NCI-H82 treated with DMSO at 0.1 percent for 48 hours (cell line): ENCODE measurements around the gene MCC.
A peak's percentile ranks its signal among the peaks of the same experiment; 100 is the strongest.

Experiments
- DNase-seq: peaks from one replicate; lab custom pipeline; 2025; ENCODE audit not compliant: unreplicated experiment; lab: John Stamatoyannopoulos, UW

The MCC gene

GRCh38 chr5:113273948-113274347, 214.3 kb downstream of the MCC start:
- no peak for DNase-seq

DNA sequence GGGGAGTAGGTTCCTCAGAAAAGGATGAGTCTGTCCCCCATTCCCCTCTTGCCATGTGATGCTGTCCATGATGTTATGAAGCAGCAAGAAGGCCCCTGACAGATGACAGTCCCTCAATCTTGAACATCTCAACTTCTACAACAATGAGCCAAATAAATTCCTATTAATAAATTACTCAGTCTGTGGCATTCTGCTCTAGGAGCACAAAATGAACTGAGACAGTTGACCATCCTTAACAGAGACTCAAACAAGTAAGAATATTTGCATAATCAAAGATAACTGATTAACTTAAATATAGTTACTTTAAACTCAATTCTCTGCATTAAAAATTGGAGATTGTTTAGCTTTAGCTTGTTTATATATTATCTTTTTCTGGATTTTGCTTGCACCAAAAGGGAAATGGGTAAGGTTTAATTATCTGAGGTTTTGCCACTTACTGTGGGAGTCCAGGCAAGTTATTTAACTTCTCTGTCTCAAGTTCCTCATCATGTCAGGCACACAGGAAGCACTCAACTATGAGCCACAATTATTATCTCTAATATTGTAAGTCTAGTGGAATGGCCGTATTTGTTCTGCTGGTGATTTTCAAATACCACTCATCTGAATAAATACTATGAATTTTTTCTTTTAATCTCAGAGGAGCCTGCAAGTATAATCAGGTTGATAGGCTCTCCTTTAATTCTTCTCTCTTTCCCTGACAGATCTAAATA, 216.4 kb downstream of the MCC start:
- DNase-seq = no peak

GRCh38 chr5:113271015-113271414, 217.2 kb downstream of the MCC start:
- DNase-seq = no peak

DNA sequence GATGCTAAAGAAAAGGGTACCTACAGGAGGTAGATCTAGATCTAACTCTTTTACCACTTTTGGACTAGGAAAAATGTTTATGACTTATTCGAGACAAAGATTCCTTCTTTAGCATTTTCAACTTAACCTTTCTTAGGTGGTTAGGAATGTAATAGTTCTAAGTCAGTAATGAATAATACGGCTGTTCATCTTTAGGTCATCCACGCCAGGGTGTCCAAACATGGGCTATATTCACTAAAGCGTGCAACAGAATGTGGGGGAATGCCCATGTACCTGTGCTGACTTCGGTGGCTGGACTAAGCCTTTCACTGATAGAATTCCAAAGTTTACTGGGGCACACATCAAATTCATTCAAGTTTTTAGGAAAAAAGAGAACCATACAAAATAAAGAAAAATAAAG, 218.2 kb downstream of the MCC start:
- DNase-seq = no peak

DNA sequence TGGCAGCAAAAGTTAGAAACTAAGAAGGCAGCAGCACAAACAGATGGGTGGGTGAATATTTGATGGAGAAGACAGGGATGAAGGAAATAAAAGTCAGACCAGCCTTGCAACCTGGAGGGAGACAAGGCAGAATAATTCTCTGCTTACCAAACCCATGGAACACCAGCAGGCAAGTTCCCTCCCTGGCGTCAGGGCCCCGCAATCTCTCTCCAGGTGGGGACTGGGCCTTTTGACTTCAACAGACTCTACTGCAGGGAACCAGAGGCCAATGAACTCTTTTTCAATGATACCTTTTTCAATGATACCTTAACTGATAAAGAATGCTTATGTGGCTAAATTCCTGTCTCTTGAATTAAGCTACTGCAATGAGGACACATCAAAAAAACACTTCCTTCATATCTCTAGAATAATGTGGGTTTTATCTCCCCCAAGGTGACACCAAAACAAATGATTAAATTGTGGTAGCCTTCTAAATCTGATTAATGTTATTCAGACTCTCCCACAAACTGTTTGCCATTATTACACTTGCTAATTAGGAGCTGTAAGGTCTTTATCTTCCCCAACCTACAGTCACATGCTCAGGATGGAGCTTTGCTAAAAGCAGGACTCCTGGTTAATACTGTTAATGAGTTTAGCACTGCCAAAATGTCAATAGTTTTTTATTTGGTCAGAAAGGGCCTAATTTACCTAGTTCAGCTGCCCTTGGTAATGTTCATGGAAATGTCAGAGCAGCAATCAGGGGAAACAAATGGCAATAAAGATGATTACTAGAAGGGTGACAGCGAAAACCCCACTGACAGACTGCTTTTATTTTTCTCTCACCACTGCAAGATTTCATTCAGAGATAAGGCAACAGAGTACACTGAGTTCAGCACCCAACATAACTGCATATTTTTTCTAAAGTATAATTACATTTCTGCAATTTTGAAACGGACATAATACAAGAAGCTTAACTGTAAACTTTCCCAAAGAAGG, 218.9 kb downstream of the MCC start:
- peak; percentile 87 for DNase-seq

- no peak for DNase-seq
Observed at GRCh38 chr5:113268232-113268631, 220.0 kb downstream of the MCC start.

- DNase-seq = no peak
Observed at GRCh38 chr5:113267361-113267900, 220.8 kb downstream of the MCC start.

- no peak for DNase-seq
Observed at GRCh38 chr5:113266913-113267227, 221.4 kb downstream of the MCC start.

GRCh38 chr5:113266227-113266912, 221.9 kb downstream of the MCC start:
- DNase-seq = no peak

GRCh38 chr5:113265190-113265589, 223.1 kb downstream of the MCC start:
- DNase-seq = no peak

DNA sequence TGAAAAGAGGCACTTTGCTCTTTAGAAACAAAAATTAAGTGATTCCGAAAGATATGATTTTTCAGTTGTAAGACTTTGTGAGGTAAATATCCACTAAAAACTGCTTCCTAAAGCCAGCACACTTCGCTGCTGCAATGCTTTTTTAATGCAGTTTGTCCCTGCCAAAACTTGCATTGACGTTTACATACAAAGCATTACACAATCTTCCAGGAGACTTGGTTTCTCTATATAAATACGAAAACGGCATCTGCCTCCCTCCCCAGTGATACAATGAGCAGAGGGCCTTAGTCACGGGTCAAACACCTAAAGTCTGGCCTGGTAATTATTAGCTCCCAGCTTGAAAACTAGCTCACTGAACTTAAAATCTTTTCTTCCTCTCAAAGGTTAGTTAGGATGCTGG, 224.2 kb downstream of the MCC start:
- DNase-seq = no peak

DNA sequence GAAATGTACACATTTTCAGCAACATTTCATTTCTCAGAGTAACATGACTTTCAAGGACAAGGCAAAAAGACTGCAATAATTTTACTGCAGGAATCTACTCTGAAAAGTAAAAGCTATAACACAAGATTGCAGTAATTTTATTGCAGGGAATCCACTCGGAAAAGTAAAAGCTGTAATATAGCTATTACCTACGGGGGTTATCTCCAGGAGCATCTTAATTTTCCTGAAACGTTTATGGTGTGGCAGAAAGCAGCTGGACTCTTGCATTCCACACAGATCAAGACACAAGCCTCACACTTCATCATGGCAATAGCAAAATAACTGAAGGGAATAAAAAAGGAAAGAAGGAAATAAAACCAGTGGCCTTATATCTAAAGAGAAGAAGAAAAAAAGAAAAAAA, 224.7 kb downstream of the MCC start:
- no peak for DNase-seq

- DNase-seq = no peak
Observed at GRCh38 chr5:113262674-113263073, 225.6 kb downstream of the MCC start.

GRCh38 chr5:113259034-113259433, 229.2 kb downstream of the MCC start:
- DNase-seq = no peak

DNA sequence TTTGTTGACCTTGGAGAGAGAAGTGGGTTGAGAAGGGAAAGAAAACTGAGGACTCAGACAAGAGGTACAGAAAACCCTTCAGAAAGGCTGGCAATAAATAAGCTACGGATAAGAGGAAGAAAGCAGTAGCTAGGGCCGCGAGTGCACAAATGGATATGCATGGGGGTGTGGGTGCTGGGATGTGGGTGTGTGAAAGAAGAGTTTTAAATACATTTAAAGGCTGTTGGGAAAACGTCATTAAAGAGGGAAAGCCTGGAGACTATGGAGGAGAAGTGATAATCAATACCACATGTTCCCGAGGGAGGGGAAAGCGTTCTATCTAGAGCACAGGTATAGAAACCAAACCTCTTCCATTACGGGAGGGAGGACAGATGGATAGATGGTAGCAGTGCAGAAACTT, 230.7 kb downstream of the MCC start:
- no peak for DNase-seq

DNA sequence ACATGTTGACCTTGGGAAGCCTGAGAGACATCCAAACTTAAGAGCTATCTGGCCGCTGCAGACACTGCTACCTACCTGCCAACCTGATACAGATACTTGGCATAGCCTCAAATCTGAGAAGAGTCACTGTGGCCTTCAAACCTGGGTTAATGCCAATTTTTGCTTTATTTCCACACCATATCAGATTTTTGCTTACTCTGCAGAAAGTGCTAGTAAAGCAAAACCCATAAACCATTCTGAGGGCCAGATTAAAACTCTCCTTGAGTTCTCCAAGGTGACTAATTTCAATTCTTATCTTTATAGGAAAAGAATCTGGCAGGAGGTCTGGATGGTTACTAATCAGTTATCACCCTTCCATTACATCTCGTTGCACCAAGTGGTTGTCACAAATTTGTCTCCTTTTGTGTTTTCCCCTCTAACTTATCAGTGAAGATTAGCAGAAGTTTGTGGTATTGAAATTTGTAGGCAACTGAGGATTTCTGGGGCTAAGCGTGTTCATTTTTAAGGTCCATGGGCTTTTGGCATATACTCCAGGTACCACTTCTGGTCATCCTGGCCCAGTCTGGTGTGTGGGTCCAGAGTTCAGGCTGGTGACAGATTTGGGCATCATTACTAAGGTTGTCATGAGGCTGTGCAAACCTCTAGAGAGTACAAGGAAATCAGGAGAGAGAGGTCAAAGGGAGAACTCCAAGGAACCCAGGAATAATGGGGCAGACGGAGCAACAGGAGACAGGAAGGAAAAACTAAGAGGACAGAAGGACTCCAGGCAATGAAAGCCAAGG, 231.4 kb downstream of the MCC start:
- no peak for DNase-seq

DNA sequence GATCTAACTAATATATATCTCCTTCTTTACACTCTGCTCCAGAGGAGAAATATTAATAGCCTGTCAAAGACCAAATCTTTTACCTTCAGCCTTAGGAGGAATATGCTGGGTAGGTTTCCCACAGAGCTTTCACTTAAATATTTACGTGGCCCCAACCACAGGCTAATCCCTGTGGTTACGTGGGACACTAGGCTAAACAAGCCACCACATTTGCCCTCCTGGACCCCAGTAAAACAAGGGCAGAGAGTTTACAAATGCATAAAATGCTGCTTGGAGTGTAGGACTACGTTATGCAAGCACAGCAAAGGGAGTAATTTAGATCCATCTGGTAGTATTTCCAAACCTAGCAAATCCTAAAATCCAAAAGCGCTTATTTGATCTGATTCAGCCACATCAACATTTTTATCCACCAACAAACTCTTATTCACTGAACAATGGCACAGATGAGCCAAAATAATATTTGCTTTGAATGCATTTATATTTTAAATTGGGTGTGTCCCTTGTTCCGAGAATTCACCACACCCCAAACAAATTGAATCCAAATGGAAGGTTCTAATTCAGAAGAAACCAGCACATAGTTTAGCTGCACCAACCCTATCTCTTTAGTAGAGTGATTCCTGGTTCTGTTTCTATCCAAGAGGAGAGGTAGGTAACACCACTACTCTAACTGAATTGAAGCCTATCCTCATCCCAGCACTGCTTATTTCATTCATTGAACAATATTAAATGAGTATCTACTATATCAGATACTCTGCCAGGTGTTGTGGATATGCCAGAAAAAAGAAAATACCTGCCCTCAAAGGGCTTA, 232.5 kb downstream of the MCC start:
- no peak for DNase-seq

GRCh38 chr5:113255105-113255504, 233.1 kb downstream of the MCC start:
- no peak for DNase-seq

DNA sequence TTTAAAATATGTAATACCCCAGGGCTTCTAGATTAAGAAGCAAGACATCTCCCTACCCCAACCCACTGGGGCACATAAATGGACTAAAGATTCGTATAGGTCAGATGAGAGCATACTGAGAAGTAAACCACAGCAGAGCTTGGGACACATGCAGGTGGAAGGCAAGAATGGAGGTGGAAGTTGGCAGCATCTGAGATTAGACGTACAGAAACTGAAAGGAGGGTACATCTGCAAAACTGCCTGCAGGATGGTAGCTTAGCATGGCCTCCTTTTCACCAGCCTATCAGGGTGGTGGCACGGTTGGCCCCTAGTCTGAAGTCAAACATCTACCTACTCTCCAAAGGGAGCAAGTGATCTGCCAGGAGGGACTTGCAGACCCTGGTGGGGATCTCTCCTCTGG, 235.2 kb downstream of the MCC start:
- DNase-seq = no peak

DNA sequence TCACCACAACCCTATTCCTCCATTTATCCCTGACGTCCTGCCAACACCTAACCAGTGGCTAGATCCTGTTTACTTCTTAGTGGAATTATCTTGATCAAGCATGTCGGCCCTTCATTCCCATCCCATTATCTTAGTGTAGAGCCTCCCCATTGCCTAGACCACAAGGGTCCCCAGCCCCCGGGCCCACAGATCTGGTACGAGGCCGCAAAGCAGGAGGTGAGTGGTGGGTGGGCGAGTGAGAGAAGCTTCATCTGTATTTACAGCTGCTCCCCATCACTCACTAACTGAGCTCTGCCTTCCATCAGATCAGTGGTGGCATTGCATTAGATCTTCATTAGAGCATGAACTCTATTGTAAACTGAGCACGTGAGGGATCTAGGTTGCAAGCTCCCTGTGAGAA, 236.2 kb downstream of the MCC start:
- DNase-seq = peak; percentile 28
